ENCODE measurements around the gene KCNE3. TPM values are rescaled to one million over a fixed set of nuclear protein-coding genes. Genes with fewer than 3 reads are reported as not detected.

Gene KCNE3
- total and polyA plus RNA-seq, 2 of the 13 experiments (the other 11 are each of a cell fraction or from before 2014, with no cell fraction given), result 0.33 to 2.2 TPM

- TF ChIP-seq IKZF1 (IDR thresholded peaks at IDR 0.05), result no peak
- TF ChIP-seq GATAD1 (CRISPR knock-in tag; IDR thresholded peaks at IDR 0.05), result no peak
- TF ChIP-seq, protein P1, sequence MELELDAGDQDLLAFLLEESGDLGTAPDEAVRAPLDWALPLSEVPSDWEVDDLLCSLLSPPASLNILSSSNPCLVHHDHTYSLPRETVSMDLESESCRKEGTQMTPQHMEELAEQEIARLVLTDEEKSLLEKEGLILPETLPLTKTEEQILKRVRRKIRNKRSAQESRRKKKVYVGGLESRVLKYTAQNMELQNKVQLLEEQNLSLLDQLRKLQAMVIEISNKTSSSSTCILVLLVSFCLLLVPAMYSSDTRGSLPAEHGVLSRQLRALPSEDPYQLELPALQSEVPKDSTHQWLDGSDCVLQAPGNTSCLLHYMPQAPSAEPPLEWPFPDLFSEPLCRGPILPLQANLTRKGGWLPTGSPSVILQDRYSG (CRISPR knock-in tag; IDR thresholded peaks at IDR 0.05), result no peak
- TF ChIP-seq ZNF383 (CRISPR knock-in tag; IDR thresholded peaks at IDR 0.05; ENCODE audit: borderline replicate concordance), result no peak
Observed at GRCh38 chr11:74468936-74469335, 1.6 kb upstream of the KCNE3 start (continued).

GRCh38 chr11:74468521-74468920 lies 1.2 kb upstream of the KCNE3 start:
- CTCF ChIA-PET (ENCODE audit: low intra/inter-chr PET ratio, low total read pairs), result no interaction called here

DNA sequence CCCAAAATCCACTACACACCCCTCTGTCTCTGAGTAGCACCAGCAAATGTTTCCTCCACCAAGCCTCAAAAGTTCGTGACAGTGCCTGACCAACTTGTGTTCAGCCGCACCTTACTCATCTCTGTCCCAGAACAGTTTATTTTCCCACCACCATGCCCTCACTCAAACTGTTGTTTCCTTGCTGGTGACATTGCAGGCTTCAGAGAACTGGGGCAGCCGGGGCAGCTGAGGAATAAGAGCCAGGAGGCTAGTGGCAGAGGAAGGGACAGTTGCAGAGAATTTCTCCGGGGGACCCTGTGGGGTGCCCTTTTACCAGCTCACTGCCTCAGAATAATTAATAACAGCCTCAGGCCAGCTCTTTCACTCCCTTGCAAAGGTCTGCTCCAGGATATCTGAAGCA lies 709 bp upstream of the KCNE3 start:
- intact Hi-C loops (cut with micrococcal nuclease; ENCODE audit: unreplicated experiment), result no loop called here
- ChIA-PET CTCF (ENCODE audit: low intra/inter-chr PET ratio, low total read pairs) (no interaction called here), POLR2A (no interaction called here)
- WGBS (ENCODE audit: low lambda C conversion rate), result 58% methylated on average over 4 of the region's 4 CpGs
- no peak overlapping the region for H2AFZ ChIP-seq (ENCODE audit: low read length)
- H3K79me2 ChIP-seq (ENCODE audit: insufficient read depth, low read length), result no peaks in the 10 kb centered on the region
- no peaks in the 10 kb centered on the region for H4K20me1 ChIP-seq (ENCODE audit: insufficient read depth, low read length)
- H3K4me1 ChIP-seq (ENCODE audit: insufficient read depth, low read length), result peaks cover 42% of the 10 kb centered on the region
- no peaks in the 10 kb centered on the region for H3K27me3 ChIP-seq (ENCODE audit: control insufficient read depth in 1 of 2, insufficient read depth in 2 of 2, low read length in 2 of 2)
- H3K4me2 ChIP-seq (ENCODE audit: low read depth, low read length), result no peak overlapping the region
- DNase-seq (ENCODE audit: low spot score) (no peak), FAIRE-seq (no peak), ATAC-seq (no peak)
- no peaks in the 10 kb centered on the region for H3K36me3 ChIP-seq (replicated peaks in 1 of 2; ENCODE audit: control insufficient read depth in 1 of 2, insufficient read depth in 2 of 2, low read length in 2 of 2)
- in situ Hi-C loops (cut with HindIII; ENCODE audit: extremely low pct_ligation_motif_present, low pct_unique_long_range_greater_than_20kb), result loop anchor here (10.0 kb wide), 1 partner anchor 87 kb away; no protein-coding TSS in a partner anchor
- H3K9me3 ChIP-seq (ENCODE audit: low read length), result no peaks in the 10 kb centered on the region
- no peak overlapping the region for H3K27ac ChIP-seq (ENCODE audit: extremely low read length, insufficient read depth, low read length)
- BruUV-seq (replicated peaks), result no TSS peak
- H3K9ac ChIP-seq (ENCODE audit: insufficient read depth, low read depth, low read length), result no peak overlapping the region
- H3K4me3 ChIP-seq (replicated peaks in 1 of 3; ENCODE audit: insufficient read depth in 1 of 3, low read depth in 2 of 3, low read length in 3 of 3), result no peak overlapping the region; a peak in 1 of 6 replicates
- TF ChIP-seq TFDP2 (CRISPR knock-in tag; IDR thresholded peaks at IDR 0.05) (no peak), ATF6 (CRISPR knock-in tag; conservative IDR thresholded peaks at IDR 0.05) (no peak), STAG1 (CRISPR knock-in tag; IDR thresholded peaks at IDR 0.05) (no peak), SAFB2 (CRISPR knock-in tag; IDR thresholded peaks at IDR 0.05; ENCODE audit: borderline replicate concordance, low read depth) (no peak), SMARCE1 (IDR thresholded peaks at IDR 0.05; ENCODE audit: borderline replicate concordance) (no peak), SRSF1 (optimal IDR thresholded peaks at IDR 0.05; ENCODE audit: low read depth, low read length) (no peak)

More at GRCh38 chr11:74468521-74468920, 1.2 kb upstream of the KCNE3 start:
- no peaks in the 10 kb centered on the region for H3K27me3 ChIP-seq (ENCODE audit: control insufficient read depth in 1 of 2, insufficient read depth in 2 of 2, low read length in 2 of 2)
- no peaks in the 10 kb centered on the region for H4K20me1 ChIP-seq (ENCODE audit: insufficient read depth, low read length)
- H2AFZ ChIP-seq (ENCODE audit: low read length), result no peak overlapping the region
- TF ChIP-seq ZNF451 (CRISPR knock-in tag; IDR thresholded peaks at IDR 0.05), result no peak
- intact Hi-C loops (cut with micrococcal nuclease; ENCODE audit: unreplicated experiment) (no loop called here), in situ Hi-C loops (cut with HindIII; ENCODE audit: extremely low pct_ligation_motif_present, low pct_unique_long_range_greater_than_20kb) (loop anchor here (10.0 kb wide), 1 partner anchor 86 kb away; no protein-coding TSS in a partner anchor)
- peaks cover 38% of the 10 kb centered on the region for H3K4me1 ChIP-seq (ENCODE audit: insufficient read depth, low read length)
- H3K9ac ChIP-seq (ENCODE audit: insufficient read depth, low read depth, low read length), result no peak overlapping the region
- no peaks in the 10 kb centered on the region for H3K79me2 ChIP-seq (ENCODE audit: insufficient read depth, low read length)
- H3K27ac ChIP-seq (ENCODE audit: extremely low read length, insufficient read depth, low read length), result no peak overlapping the region
- no TSS peak for BruUV-seq (replicated peaks)
- ATAC-seq (no peak), FAIRE-seq (no peak), DNase-seq (ENCODE audit: low spot score) (no peak)
- no peaks in the 10 kb centered on the region for H3K9me3 ChIP-seq (ENCODE audit: low read length)
- H3K36me3 ChIP-seq (replicated peaks in 1 of 2; ENCODE audit: control insufficient read depth in 1 of 2, insufficient read depth in 2 of 2, low read length in 2 of 2), result no peaks in the 10 kb centered on the region
- H3K4me2 ChIP-seq (ENCODE audit: low read depth, low read length), result no peak overlapping the region
- POLR2A ChIA-PET, result no interaction called here
- H3K4me3 ChIP-seq (replicated peaks in 1 of 3; ENCODE audit: insufficient read depth in 1 of 3, low read depth in 2 of 3, low read length in 3 of 3), result no peak overlapping the region

Measured in HepG2 (cell line).